IMR-90 (cell line): ENCODE results near the gene ACYP1. TPM values are rescaled to one million over a fixed set of nuclear protein-coding genes. Genes with fewer than 3 reads are reported as not detected.

Source experiments
- ATAC-seq: fragments of 200-7000 bp; cut with Tn5 transposase; 2 replicates; pipeline ENCODE4 v1.9.1; 2020; ENCODE audit warnings: low read depth, mild to moderate bottlenecking, moderate library complexity
- BruUV-seq: library from RNA; stranded (reverse); fragments of 400-500 nt; replicated peaks from 2 replicates; lab custom pipeline; 2021; lab: Mats Ljungman, UMichigan
- CTCF ChIA-PET: fragments of 300-600 bp; formaldehyde crosslinking; extraction: SDS; loops from one replicate; lab custom pipeline; 2021; ENCODE audit warnings: antibody characterized with exemption; lab: Yijun Ruan, JAX
- POLR2A ChIA-PET: fragments of 300-600 bp; sonication (Branson Sonifier 250); formaldehyde crosslinking; loops from one replicate; lab custom pipeline; 2022; ENCODE audit warnings: antibody characterized with exemption; ENCODE audit not compliant: unreplicated experiment; lab: Charles Lee
- DNase-seq: peaks from one replicate; pipeline ENCODE4 v3.0.0; 2013
- H2AFZ ChIP-seq: replicated peaks from 2 replicates; pipeline ENCODE3; 2013; ENCODE audit warnings: low read length, mild to moderate bottlenecking; ENCODE audit not compliant: poor library complexity
- H2AK5ac ChIP-seq: 2 replicates; pipeline ENCODE4 v1.6.1; 2013; ENCODE audit warnings: low read depth, low read length, inconsistent platforms
- H2AK9ac ChIP-seq: replicated peaks from 2 replicates; pipeline ENCODE3; 2013; ENCODE audit warnings: mild to moderate bottlenecking, low read depth, low read length, moderate library complexity; ENCODE audit not compliant: poor library complexity
- H2BK120ac ChIP-seq: 2 replicates; pipeline ENCODE4 v1.6.1; 2013; ENCODE audit warnings: low read depth, low read length, inconsistent platforms
- H2BK15ac ChIP-seq: 3 replicates; pipeline ENCODE4 v1.6.1; 2013; ENCODE audit warnings: low read depth, low read length, inconsistent platforms
- H2BK20ac ChIP-seq: 2 replicates; pipeline ENCODE4 v1.6.1; 2013; ENCODE audit warnings: low read depth, mild to moderate bottlenecking, inconsistent platforms, low read length, moderate library complexity
- H2BK5ac ChIP-seq: 2 replicates; pipeline ENCODE4 v1.6.1; 2013; ENCODE audit warnings: mild to moderate bottlenecking, low read depth, low read length, inconsistent platforms; ENCODE audit not compliant: poor library complexity, severe bottlenecking
- H3K14ac ChIP-seq: replicated peaks from 2 replicates; pipeline ENCODE4 v1.6.1; 2013; ENCODE audit warnings: low read depth, low read length, inconsistent platforms
- H3K18ac ChIP-seq: 2 replicates; pipeline ENCODE4 v1.6.1; 2013; ENCODE audit warnings: low read depth, low read length, control low read depth
- H3K23ac ChIP-seq: 2 replicates; pipeline ENCODE4 v1.6.1; 2013; ENCODE audit warnings: low read depth, low read length, inconsistent platforms
- H3K27ac ChIP-seq: 2 replicates; pipeline ENCODE4 v1.5.1; 2013; ENCODE audit warnings: mild to moderate bottlenecking, control low read depth, low read length; ENCODE audit not compliant: insufficient read depth
- H3K27me3 ChIP-seq: 2 replicates; pipeline ENCODE4 v1.6.1; 2013; ENCODE audit warnings: low read length; ENCODE audit not compliant: control insufficient read depth, insufficient read depth
- H3K36me3 ChIP-seq: 2 replicates; pipeline ENCODE4 v1.6.1; 2013; ENCODE audit warnings: low read length, mixed read lengths; ENCODE audit not compliant: control insufficient read depth, insufficient read depth
- H3K4ac ChIP-seq: 2 replicates; pipeline ENCODE4 v1.6.1; 2013; ENCODE audit warnings: low read depth, low read length, inconsistent platforms
- H3K4me1 ChIP-seq: 2 replicates; pipeline ENCODE4 v1.6.1; 2013; ENCODE audit warnings: low read length, mixed read lengths; ENCODE audit not compliant: control insufficient read depth, insufficient read depth
- H3K4me2 ChIP-seq: 2 replicates; pipeline ENCODE4 v1.6.1; 2013; ENCODE audit warnings: low read depth, mild to moderate bottlenecking, control low read depth, low read length, moderate library complexity
- H3K4me3 ChIP-seq: 2 replicates; pipeline ENCODE4 v1.5.1; 2013; ENCODE audit warnings: low read depth, mild to moderate bottlenecking, control low read depth, low read length, moderate library complexity; ENCODE audit not compliant: insufficient read depth
- H3K56ac ChIP-seq: 2 replicates; pipeline ENCODE4 v1.6.1; 2013; ENCODE audit warnings: low read length, inconsistent platforms; ENCODE audit not compliant: insufficient read depth; ENCODE audit errors: extremely low read depth
- H3K79me1 ChIP-seq, 2 experiments: 2 replicates each; pipeline ENCODE4 v1.6.1; 2013; ENCODE audit warnings: low read length in 2 of 2, inconsistent platforms in 1 of 2, low read depth in 1 of 2
- H3K9ac ChIP-seq: 2 replicates; pipeline ENCODE4 v1.6.1; 2013; ENCODE audit warnings: low read depth, low read length, control low read depth
- H3K9me1 ChIP-seq: 2 replicates; pipeline ENCODE4 v1.6.1; 2013; ENCODE audit warnings: low read length, inconsistent platforms; ENCODE audit not compliant: insufficient read depth
- H3K9me3 ChIP-seq: 2 replicates; pipeline ENCODE4 v1.6.1; 2013; ENCODE audit warnings: low read length; ENCODE audit not compliant: control insufficient read depth, insufficient read depth
- H4K20me1 ChIP-seq: 2 replicates; pipeline ENCODE4 v1.6.1; 2013; ENCODE audit warnings: low read length, inconsistent platforms; ENCODE audit not compliant: insufficient read depth
- H4K5ac ChIP-seq: 2 replicates; pipeline ENCODE4 v1.6.1; 2013; ENCODE audit warnings: mild to moderate bottlenecking, low read depth, low read length, control low read depth
- H4K8ac ChIP-seq, 2 experiments: 2 replicates each; pipeline ENCODE4 v1.6.1; 2013; ENCODE audit warnings: low read depth in 2 of 2, low read length in 2 of 2, control low read depth in 1 of 2, inconsistent platforms in 1 of 2
- H4K91ac ChIP-seq: 2 replicates; pipeline ENCODE4 v1.6.1; 2013; ENCODE audit warnings: low read depth, low read length, inconsistent platforms; ENCODE audit not compliant: insufficient read depth
- CTCF ChIP-seq: conservative IDR thresholded peaks from 2 replicates; pipeline ENCODE4 v1.5.1; 2012; ENCODE audit warnings: mild to moderate bottlenecking, low read depth, low read length, improper control_type of control experiment
- MAFK ChIP-seq: IDR thresholded peaks from 2 replicates; pipeline ENCODE4 v1.6.1; 2012; ENCODE audit warnings: low read depth, low read length, improper control_type of control experiment
- RAD21 ChIP-seq: IDR thresholded peaks from 2 replicates; pipeline ENCODE4 v1.6.1; 2012; ENCODE audit warnings: low read length, improper control_type of control experiment
- SMC3 ChIP-seq: fragments of 150-350 bp; IDR thresholded peaks from 2 replicates; pipeline ENCODE4 v1.6.1; 2016; ENCODE audit warnings: low read depth, mild to moderate bottlenecking, antibody characterized with exemption, low read length, moderate library complexity
- USF2 ChIP-seq: fragments of 150-350 bp; IDR thresholded peaks from 2 replicates; pipeline ENCODE4 v1.6.1; 2017; ENCODE audit warnings: mild to moderate bottlenecking, antibody characterized with exemption, low read length, low read depth
- WGBS, 2 experiments: methylation state at CpG; one replicate each; pipeline versions ENCODE4 v1.1.5 to v1.1.7; 2013; ENCODE audit warnings: missing lambda C conversion rate in 2 of 2; ENCODE audit not compliant: insufficient read length in 1 of 2; ENCODE audit errors: extremely low coverage in 2 of 2; 5-methylcytosine and 5-hydroxymethylcytosine counted together
- dilution Hi-C: fragments of 300-500 bp; cut with HindIII; formaldehyde crosslinking; loops from one replicate; pipeline ENCODE4 v1.14.3; 2018; ENCODE audit warnings: low sequenced_read_pairs; ENCODE audit not compliant: unreplicated experiment
- in situ Hi-C: fragments of 300-500 bp; cut with MboI; formaldehyde crosslinking; loops from 3 replicates; pipeline ENCODE4 v1.14.3; 2019; ENCODE audit warnings: low sequenced_read_pairs, inconsistent platforms, mixed read lengths
- intact Hi-C: fragments of 100-400 bp; cut with micrococcal nuclease; formaldehyde crosslinking; loops from 2 replicates; pipeline ENCODE4 v1.10.0; 2022
- polyA plus RNA-seq, 3 experiments: library from polyadenylated mRNA; depleted of rRNA; stranded (reverse); fragments of >200 nt; gene quantifications; 2 replicates each; pipeline ENCODE4 v1.2.3, GENCODE V29; 2012; ENCODE audit warnings: low replicate concordance in 1 of 3
- total RNA-seq: library from RNA; depleted of rRNA; stranded (reverse); fragments of >200 nt; gene quantifications from 2 replicates; pipeline ENCODE4 v1.2.3, GENCODE V29; 2012

Gene ACYP1
- total and polyA plus RNA-seq, 2 of the 4 experiments (the other 2 are of a cell fraction): 4.1 to 24.0 TPM

GRCh38 chr14:75060420-75060819, 3.4 kb downstream of the ACYP1 start:
- H3K18ac ChIP-seq: no peak overlapping the region
- H3K4ac ChIP-seq: no peak overlapping the region
- H3K4me3 ChIP-seq: no peak overlapping the region
- no peak overlapping the region for H3K9ac ChIP-seq
- no peak overlapping the region for H2AK5ac ChIP-seq
- in situ Hi-C loops (no loop called here), intact Hi-C loops (no loop called here), dilution Hi-C loops (no loop called here)
- ChIA-PET POLR2A (no interaction called here), CTCF (no interaction called here)
- H2BK15ac ChIP-seq: no peak overlapping the region
- H3K56ac ChIP-seq: no peak overlapping the region
- no peaks in the 10 kb centered on the region for H3K27me3 ChIP-seq
- peaks cover 3% of the 10 kb centered on the region; the same call in 1 of the 2 replicates for H3K9me1 ChIP-seq
- H4K5ac ChIP-seq: no peak overlapping the region
- H2AFZ ChIP-seq: no peak overlapping the region
- no peak overlapping the region for H3K14ac ChIP-seq
- DNase-seq (no peak), ATAC-seq (no peak)
- no peak overlapping the region for H4K8ac ChIP-seq
- H2AK9ac ChIP-seq: no peak overlapping the region
- H3K23ac ChIP-seq: no peak overlapping the region
- no TSS peak for BruUV-seq
- H3K79me1 ChIP-seq: peaks cover 23 to 35% of the 10 kb centered on the region in 2 experiments
- no peak overlapping the region for H3K27ac ChIP-seq
- WGBS, 2 experiments: no CpG with 5 or more reads among the region's 2 CpGs
- peaks cover 4% of the 10 kb centered on the region; the same call in 1 of the 2 replicates for H3K4me1 ChIP-seq
- H4K20me1 ChIP-seq: no peaks in the 10 kb centered on the region
- no peak overlapping the region for H4K91ac ChIP-seq
- H2BK5ac ChIP-seq: no peak overlapping the region
- H2BK120ac ChIP-seq: no peak overlapping the region
- no peak overlapping the region for H2BK20ac ChIP-seq
- H3K4me2 ChIP-seq: no peak overlapping the region
- no peaks in the 10 kb centered on the region for H3K36me3 ChIP-seq
- no peak for TF ChIP-seq USF2
- TF ChIP-seq CTCF: no peak
- TF ChIP-seq MAFK: no peak
- TF ChIP-seq SMC3: no peak
- TF ChIP-seq RAD21: no peak
- H3K9me3 ChIP-seq: no peaks in the 10 kb centered on the region
